ENCODE results near the gene RACGAP1.

DNA sequence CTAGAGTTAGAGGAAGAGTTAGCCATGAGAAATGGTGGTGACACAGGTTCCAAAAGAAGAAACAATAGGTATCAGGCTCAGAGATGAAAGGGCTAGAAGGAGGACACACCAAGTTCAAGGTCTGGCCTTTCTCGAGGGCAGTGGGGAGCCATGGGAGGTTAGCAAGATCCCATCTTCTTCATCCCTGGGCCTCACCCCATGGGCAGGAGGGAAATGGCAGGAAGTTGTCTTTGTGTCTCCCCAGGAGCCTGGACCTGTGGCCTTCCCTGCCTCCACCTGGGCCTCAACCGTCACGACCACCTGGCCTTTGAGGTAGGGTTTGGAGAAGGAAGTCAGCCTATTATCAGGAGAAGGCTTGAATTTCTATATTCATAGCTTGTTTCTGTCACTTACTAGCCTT lies 80.6 kb downstream of the RACGAP1 start:
- TF ChIP-seq, protein P1, sequence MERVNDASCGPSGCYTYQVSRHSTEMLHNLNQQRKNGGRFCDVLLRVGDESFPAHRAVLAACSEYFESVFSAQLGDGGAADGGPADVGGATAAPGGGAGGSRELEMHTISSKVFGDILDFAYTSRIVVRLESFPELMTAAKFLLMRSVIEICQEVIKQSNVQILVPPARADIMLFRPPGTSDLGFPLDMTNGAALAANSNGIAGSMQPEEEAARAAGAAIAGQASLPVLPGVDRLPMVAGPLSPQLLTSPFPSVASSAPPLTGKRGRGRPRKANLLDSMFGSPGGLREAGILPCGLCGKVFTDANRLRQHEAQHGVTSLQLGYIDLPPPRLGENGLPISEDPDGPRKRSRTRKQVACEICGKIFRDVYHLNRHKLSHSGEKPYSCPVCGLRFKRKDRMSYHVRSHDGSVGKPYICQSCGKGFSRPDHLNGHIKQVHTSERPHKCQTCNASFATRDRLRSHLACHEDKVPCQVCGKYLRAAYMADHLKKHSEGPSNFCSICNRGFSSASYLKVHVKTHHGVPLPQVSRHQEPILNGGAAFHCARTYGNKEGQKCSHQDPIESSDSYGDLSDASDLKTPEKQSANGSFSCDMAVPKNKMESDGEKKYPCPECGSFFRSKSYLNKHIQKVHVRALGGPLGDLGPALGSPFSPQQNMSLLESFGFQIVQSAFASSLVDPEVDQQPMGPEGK (CRISPR knock-in tag; IDR thresholded peaks at IDR 0.05; ENCODE audit: borderline replicate concordance): no peak
- TF ChIP-seq ZFP3 (CRISPR knock-in tag; IDR thresholded peaks at IDR 0.05): no peak
- TF ChIP-seq TOX (CRISPR knock-in tag; IDR thresholded peaks at IDR 0.05; ENCODE audit: borderline replicate concordance): no peak
- no peak for TF ChIP-seq RARB (CRISPR knock-in tag; IDR thresholded peaks at IDR 0.05)
- TF ChIP-seq TCF4 (CRISPR knock-in tag; IDR thresholded peaks at IDR 0.05; ENCODE audit: borderline replicate concordance): no peak
